GM12864 (cell line): ENCODE results near the gene MIEF2.

Source experiments
- DNase-seq: peaks from one replicate; pipeline ENCODE4 v3.0.0-alpha.2; 2011; ENCODE audit warnings: low read depth
- H3K4me3 ChIP-seq: 2 replicates; pipeline ENCODE4 v1.5.1; 2011; ENCODE audit warnings: mild to moderate bottlenecking, low read depth, low read length, control low read depth
- TF ChIP-seq, protein P1 (sequence below): IDR thresholded peaks from 2 replicates; pipeline ENCODE4 v1.5.1; 2011; ENCODE audit warnings: low read depth, mild to moderate bottlenecking, moderate library complexity, low read length, control low read depth, inconsistent platforms; ENCODE audit errors: missing control alignments

Gene MIEF2

DNA sequence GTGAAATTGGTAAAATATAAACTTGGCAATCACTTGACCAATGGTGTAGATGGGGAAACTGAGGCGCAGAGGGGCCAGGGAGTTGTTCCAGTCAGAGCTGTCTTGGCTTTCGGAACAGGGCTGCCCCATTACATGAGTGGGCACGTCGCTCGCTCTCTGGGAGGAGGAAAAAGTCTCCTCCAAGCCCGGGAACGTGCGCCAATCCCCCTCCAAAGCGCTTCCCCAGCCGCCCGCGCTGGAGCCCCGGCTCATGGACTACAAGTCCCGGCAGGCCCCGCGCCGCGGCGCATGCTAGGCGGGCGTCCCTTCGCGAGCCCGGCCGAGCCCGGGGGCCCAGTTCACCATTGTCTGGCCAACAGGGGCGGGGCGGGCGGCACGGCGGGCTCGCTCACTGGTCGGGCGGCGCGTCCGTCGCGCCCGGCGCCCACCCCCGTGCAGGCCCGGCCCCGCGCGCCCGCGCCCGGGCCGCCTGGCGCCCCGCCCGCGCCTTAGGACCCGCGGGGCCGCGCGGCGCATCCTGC lies 35.3 kb upstream of the MIEF2 start, which contains the start of gene LLGL1:
Gene LLGL1 (plus strand): TSS at position 515 of the 521 bp plus-strand sequence. CDS start 48 bp downstream, outside the sequence.
- peak; percentile 53 for DNase-seq
- TF ChIP-seq, protein P1, sequence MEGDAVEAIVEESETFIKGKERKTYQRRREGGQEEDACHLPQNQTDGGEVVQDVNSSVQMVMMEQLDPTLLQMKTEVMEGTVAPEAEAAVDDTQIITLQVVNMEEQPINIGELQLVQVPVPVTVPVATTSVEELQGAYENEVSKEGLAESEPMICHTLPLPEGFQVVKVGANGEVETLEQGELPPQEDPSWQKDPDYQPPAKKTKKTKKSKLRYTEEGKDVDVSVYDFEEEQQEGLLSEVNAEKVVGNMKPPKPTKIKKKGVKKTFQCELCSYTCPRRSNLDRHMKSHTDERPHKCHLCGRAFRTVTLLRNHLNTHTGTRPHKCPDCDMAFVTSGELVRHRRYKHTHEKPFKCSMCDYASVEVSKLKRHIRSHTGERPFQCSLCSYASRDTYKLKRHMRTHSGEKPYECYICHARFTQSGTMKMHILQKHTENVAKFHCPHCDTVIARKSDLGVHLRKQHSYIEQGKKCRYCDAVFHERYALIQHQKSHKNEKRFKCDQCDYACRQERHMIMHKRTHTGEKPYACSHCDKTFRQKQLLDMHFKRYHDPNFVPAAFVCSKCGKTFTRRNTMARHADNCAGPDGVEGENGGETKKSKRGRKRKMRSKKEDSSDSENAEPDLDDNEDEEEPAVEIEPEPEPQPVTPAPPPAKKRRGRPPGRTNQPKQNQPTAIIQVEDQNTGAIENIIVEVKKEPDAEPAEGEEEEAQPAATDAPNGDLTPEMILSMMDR: no peak
- peak within 1 kb of the TSS; percentile 62 for H3K4me3 ChIP-seq

GRCh38 chr17:18225642-18226283 lies 34.7 kb upstream of the MIEF2 start:
- peak overlapping the region; percentile 62 for H3K4me3 ChIP-seq
- TF ChIP-seq, protein P1: no peak
- no peak for DNase-seq

- TF ChIP-seq, protein P1: no peak
- DNase-seq: no peak
- H3K4me3 ChIP-seq: peak overlapping the region; percentile 62
Measured at GRCh38 chr17:18226284-18226945, 34.0 kb upstream of the MIEF2 start.

DNA sequence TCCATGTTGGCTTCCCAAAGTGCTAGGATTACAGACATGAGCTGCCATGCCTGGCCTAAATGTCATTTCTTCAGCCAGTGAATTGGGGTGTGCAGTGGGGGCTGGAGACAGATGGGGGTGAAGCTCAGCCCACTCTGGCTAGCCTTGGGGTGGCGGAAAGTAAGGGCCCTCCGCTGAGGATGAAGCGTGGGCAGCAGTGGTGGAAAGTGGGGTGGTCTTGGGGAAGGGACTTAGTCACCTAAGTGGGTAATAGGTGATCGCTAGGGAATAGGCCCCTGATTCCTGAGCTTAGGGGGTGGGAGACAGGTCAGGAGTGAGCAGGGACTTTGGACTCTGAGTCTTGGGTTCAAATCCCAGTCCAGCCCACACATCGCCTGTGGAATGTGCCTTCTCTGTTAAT lies 32.8 kb upstream of the MIEF2 start:
- TF ChIP-seq, protein P1: no peak
- no peak for DNase-seq
- no peak overlapping the region for H3K4me3 ChIP-seq

DNA sequence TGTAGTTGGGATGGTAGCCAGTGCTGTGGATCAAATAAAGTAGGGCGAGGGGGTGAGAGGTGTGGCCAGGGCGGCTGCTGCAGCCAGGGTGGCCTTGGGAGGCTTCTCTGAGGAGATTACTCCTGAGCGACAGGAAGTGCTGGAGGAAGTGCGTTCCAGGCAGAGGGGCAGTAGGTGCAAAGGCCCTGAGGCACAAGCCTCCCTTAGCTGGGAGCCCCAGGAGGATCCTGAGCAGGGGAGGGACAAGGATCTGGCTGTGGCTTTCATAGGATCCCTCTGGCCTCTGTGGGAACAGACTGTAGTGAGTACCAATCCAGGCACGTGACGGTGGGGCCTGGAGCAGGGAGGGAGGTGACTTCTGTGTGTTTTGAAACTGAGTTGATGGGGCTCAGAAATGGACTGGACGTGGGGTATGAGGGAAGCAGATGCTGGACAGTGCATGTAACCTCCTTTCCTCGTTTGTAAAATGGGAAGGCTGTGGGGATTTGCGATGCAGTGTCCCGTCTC lies 32.2 kb upstream of the MIEF2 start:
- DNase-seq: no peak
- H3K4me3 ChIP-seq: no peak overlapping the region
- TF ChIP-seq, protein P1: no peak

DNA sequence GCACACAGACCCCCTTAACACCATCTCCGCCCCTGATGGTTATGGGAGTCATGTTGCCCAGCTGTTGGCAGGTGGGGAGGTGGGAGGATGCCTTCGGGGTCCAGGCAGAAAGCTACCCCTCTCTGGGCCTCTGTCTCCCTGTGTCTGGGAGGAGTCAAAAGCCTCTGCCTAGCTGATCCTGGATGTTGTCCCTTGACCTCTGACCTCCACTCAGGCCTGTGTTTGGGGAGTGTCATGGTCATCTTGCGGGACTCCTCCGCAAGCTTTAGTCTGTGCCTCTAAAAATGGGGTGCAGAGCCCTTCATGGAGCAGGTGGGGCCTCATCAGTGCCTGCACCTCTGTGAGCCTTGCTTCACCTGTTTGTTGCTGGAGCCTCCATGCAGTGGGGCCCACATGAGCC lies 31.2 kb upstream of the MIEF2 start:
- DNase-seq: no peak
- TF ChIP-seq, protein P1: no peak
- no peak overlapping the region for H3K4me3 ChIP-seq
